Chondrocyte (in vitro differentiated cells): Measurements from ENCODE around the gene LTA. TPM values are rescaled to one million over a fixed set of nuclear protein-coding genes. Genes with fewer than 3 reads are reported as not detected.

ENCODE experiments used
- DNase-seq: peaks from one replicate; pipeline ENCODE4 v3.0.0; 2021; ENCODE audit warnings: mixed read lengths, low spot score
- H3K27ac Mint-ChIP-seq: one replicate; pipeline ENCODE4 v1.8.0; 2021; ENCODE audit warnings: mild to moderate bottlenecking, moderate library complexity, mixed read lengths; ENCODE audit not compliant: unreplicated experiment
- H3K27me3 Mint-ChIP-seq: 2 replicates; pipeline ENCODE4 v1.8.0; 2021; ENCODE audit warnings: low read depth, mixed read lengths
- H3K36me3 Mint-ChIP-seq: 2 replicates; pipeline ENCODE4 v1.8.0; 2021; ENCODE audit warnings: low read depth, mixed read lengths
- H3K4me1 Mint-ChIP-seq: 2 replicates; pipeline ENCODE4 v1.8.0; 2021; ENCODE audit warnings: low read depth, mild to moderate bottlenecking, mixed read lengths
- H3K4me3 Mint-ChIP-seq: one replicate; pipeline ENCODE4 v1.8.0; 2021; ENCODE audit warnings: mild to moderate bottlenecking, moderate library complexity, mixed read lengths; ENCODE audit not compliant: unreplicated experiment
- H3K9me3 Mint-ChIP-seq: 2 replicates; pipeline ENCODE4 v1.8.0; 2021; ENCODE audit warnings: low read depth, mixed read lengths
- CTCF ChIP-seq: fragments of 200-600 bp; sonication (generic); IDR thresholded peaks from 2 replicates; pipeline ENCODE4 v1.5.0; 2021; ENCODE audit warnings: antibody characterized with exemption, mild to moderate bottlenecking, moderate library complexity
- long read RNA-seq: library from polyadenylated mRNA; stranded (forward); transcript quantifications from one replicate; pipeline ENCODE4 v2.0.0, GENCODE V29; 2021
- total RNA-seq: library from RNA; stranded (reverse); gene quantifications from 3 replicates; pipeline ENCODE4 v1.2.1, GENCODE V29; 2021

LTA gene
- total RNA-seq = not detected in 3 replicates
- long read RNA-seq = 0 reads

GRCh38 chr6:31572041-31572911, at the start of gene LTA:
Gene LTA (plus strand): TSS chr6:31572289. CDS start chr6:31572743, 454 bp downstream.
- no peaks in the 10 kb centered on the region for H3K9me3 Mint-ChIP-seq
- H3K27ac Mint-ChIP-seq = peak within 1 kb of the TSS; percentile 20
- no peak for TF ChIP-seq CTCF
- no peak for DNase-seq
- no peaks in the 10 kb centered on the region for H3K36me3 Mint-ChIP-seq
- no peak within 1 kb of the TSS for H3K4me3 Mint-ChIP-seq
- H3K4me1 Mint-ChIP-seq = no peaks in the 10 kb centered on the region
- peaks cover 2% of the 10 kb centered on the region for H3K27me3 Mint-ChIP-seq

GRCh38 chr6:31525553-31525931, 46.5 kb upstream of the LTA start:
- peaks cover 2% of the 10 kb centered on the region for H3K27me3 Mint-ChIP-seq
- no peak overlapping the region for H3K27ac Mint-ChIP-seq
- TF ChIP-seq CTCF = no peak
- peaks cover 10% of the 10 kb centered on the region for H3K36me3 Mint-ChIP-seq
- H3K9me3 Mint-ChIP-seq = peaks cover 5% of the 10 kb centered on the region
- H3K4me1 Mint-ChIP-seq = peaks cover 7% of the 10 kb centered on the region
- H3K4me3 Mint-ChIP-seq = no peak overlapping the region
- no peak for DNase-seq

GRCh38 chr6:31525932-31526591, 46.0 kb upstream of the LTA start:
- peaks cover 5% of the 10 kb centered on the region for H3K9me3 Mint-ChIP-seq
- no peak for DNase-seq
- no peak for TF ChIP-seq CTCF
- H3K4me1 Mint-ChIP-seq = peaks cover 7% of the 10 kb centered on the region
- peaks cover 15% of the 10 kb centered on the region for H3K36me3 Mint-ChIP-seq
- H3K27me3 Mint-ChIP-seq = peaks cover 2% of the 10 kb centered on the region
- H3K4me3 Mint-ChIP-seq = no peak overlapping the region
- peak overlapping the region; percentile 4 for H3K27ac Mint-ChIP-seq

- H3K27ac Mint-ChIP-seq = peak overlapping the region; percentile 81
- H3K4me1 Mint-ChIP-seq = peaks cover 7% of the 10 kb centered on the region
- no peak for DNase-seq
- H3K27me3 Mint-ChIP-seq = no peaks in the 10 kb centered on the region
- H3K36me3 Mint-ChIP-seq = peaks cover 24% of the 10 kb centered on the region
- no peak overlapping the region for H3K4me3 Mint-ChIP-seq
- TF ChIP-seq CTCF = no peak
- H3K9me3 Mint-ChIP-seq = no peaks in the 10 kb centered on the region
These were observed 43.7 kb upstream of the LTA start for GRCh38 chr6:31528307-31528777.

- Mint-ChIP-seq H3K9me3 (no peaks in the 10 kb centered on the region), H3K27me3 (no peaks in the 10 kb centered on the region), H3K4me3 (no peak within 1 kb of the TSS), H3K27ac (peak within 1 kb of the TSS; percentile 81), H3K36me3 (peaks cover 28% of the 10 kb centered on the region), H3K4me1 (peaks cover 7% of the 10 kb centered on the region)
- DNase-seq = no peak
- no peak for TF ChIP-seq CTCF
These were observed 43.2 kb upstream of the LTA start, which contains the start of gene MCCD1 for GRCh38 chr6:31528821-31529328. Gene MCCD1 (plus strand): TSS chr6:31528962. CDS start chr6:31529015, 53 bp downstream.
